GM13976 (cell line): ENCODE results near the gene SCAMP4.

Source experiments
- DNase-seq: peaks from one replicate; pipeline ENCODE4 v3.0.0; 2012; ENCODE audit warnings: low spot score
- in situ Hi-C: fragments of 300-500 bp; cut with MboI; formaldehyde crosslinking; loops from one replicate; pipeline ENCODE4 v1.12.0; 2022; ENCODE audit warnings: low sequenced_read_pairs, mixed read lengths, inconsistent platforms; ENCODE audit not compliant: unreplicated experiment
- TF ChIP-seq, protein P1 (sequence below): IDR thresholded peaks from 2 replicates; pipeline ENCODE4 v1.5.1; 2012; ENCODE audit warnings: borderline replicate concordance, mild to moderate bottlenecking; ENCODE audit not compliant: insufficient read depth; ENCODE audit errors: extremely low read depth, missing control alignments, control extremely low read depth

Gene SCAMP4, protein sequence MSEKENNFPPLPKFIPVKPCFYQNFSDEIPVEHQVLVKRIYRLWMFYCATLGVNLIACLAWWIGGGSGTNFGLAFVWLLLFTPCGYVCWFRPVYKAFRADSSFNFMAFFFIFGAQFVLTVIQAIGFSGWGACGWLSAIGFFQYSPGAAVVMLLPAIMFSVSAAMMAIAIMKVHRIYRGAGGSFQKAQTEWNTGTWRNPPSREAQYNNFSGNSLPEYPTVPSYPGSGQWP

GRCh38 chr19:1905110-1905862 lies at the start of gene SCAMP4, which contains the start of gene ADAT3:
Gene SCAMP4, plus strand, starts transcription at chr19:1905399. Its CDS starts 9,621 bp downstream, at chr19:1915020.
Gene ADAT3, plus strand, starts transcription at chr19:1905399. Its CDS starts 6,649 bp downstream, at chr19:1912048.
- DNase-seq = peak; percentile 97
- in situ Hi-C loops = no loop called here
- TF ChIP-seq, protein P1, sequence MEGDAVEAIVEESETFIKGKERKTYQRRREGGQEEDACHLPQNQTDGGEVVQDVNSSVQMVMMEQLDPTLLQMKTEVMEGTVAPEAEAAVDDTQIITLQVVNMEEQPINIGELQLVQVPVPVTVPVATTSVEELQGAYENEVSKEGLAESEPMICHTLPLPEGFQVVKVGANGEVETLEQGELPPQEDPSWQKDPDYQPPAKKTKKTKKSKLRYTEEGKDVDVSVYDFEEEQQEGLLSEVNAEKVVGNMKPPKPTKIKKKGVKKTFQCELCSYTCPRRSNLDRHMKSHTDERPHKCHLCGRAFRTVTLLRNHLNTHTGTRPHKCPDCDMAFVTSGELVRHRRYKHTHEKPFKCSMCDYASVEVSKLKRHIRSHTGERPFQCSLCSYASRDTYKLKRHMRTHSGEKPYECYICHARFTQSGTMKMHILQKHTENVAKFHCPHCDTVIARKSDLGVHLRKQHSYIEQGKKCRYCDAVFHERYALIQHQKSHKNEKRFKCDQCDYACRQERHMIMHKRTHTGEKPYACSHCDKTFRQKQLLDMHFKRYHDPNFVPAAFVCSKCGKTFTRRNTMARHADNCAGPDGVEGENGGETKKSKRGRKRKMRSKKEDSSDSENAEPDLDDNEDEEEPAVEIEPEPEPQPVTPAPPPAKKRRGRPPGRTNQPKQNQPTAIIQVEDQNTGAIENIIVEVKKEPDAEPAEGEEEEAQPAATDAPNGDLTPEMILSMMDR = no peak

DNA sequence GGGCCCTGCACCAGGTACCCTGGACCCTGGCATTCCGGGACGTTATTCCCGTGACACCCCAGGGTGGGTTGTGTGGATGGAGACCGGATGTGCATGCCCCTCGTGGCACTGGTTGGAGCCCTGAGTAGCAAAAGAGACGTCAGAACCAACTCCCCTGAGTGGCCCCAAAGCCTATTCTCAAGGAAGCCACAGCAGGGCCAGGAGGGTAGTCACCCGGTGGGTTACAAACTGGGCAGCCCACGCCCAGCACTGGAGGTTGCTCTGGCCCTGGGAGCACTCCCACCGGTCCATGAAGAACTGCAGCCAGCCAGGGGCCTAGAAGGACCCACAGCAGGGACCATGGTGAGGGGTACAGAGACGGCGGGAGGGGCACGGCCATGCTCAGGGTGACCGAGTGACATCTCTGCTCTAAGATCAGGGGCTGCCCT lies 49.4 kb upstream of the SCAMP4 start:
- TF ChIP-seq, protein P1 = no peak
- DNase-seq = no peak
- in situ Hi-C loops = no loop called here

GRCh38 chr19:1856345-1856697 lies 48.9 kb upstream of the SCAMP4 start:
- DNase-seq = no peak
- TF ChIP-seq, protein P1 = no peak
- in situ Hi-C loops = no loop called here

- TF ChIP-seq, protein P1 = no peak
- DNase-seq = peak; percentile 84
- in situ Hi-C loops = no loop called here
These were observed 48.2 kb upstream of the SCAMP4 start for GRCh38 chr19:1856698-1857603.

GRCh38 chr19:1857648-1858326 lies 47.4 kb upstream of the SCAMP4 start:
- no peak for DNase-seq
- in situ Hi-C loops = no loop called here
- TF ChIP-seq, protein P1 = no peak

DNA sequence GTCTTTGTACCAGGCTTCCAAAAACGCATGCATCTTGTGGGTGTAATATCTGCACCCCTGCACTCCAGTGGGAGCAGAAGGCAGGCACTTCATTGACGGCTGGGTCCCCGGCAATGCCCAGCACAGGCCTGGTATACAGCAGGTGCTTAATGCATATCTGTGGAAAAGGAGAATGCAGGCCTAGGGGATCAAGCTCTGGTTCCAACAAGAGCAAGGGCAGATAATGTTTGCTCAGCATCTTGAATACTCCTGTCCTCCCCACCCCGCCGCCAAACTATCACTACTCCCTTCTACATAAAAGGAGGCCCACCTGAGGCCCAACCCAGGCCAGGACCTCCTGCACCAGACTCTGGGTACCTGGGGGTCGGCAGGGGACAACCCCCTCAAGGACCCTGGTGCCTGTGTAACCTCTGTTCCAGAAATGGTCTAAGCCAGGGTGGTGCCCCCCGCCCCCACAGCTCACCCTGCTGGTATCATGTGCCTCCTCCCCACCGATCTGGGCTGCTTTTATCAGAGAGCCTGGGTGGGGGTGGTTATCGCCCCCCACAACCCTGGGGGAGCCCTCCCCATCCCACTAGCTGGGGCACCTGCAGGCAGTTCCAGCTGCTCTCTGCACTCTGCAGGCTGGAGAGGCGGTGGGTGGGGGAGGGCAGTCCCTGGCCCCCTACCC lies 46.7 kb upstream of the SCAMP4 start:
- TF ChIP-seq, protein P1 = no peak
- in situ Hi-C loops = no loop called here

More for the DNA sequence above, 46.7 kb upstream of the SCAMP4 start:
- no peak for DNase-seq
